HFFc6 (cell line): Measurements from ENCODE around the gene PLEKHH1. TPM values are rescaled to one million over a fixed set of nuclear protein-coding genes. Genes with fewer than 3 reads are reported as not detected.

ENCODE experiments used
- DNase-seq: peaks from one replicate; pipeline ENCODE4 v3.0.0-alpha.2; 2018
- H3K27ac Mint-ChIP-seq: 2 replicates; pipeline ENCODE4 v1.8.0; 2020; ENCODE audit warnings: mild to moderate bottlenecking, mixed read lengths
- H3K27me3 Mint-ChIP-seq: 2 replicates; pipeline ENCODE4 v1.8.0; 2021; ENCODE audit warnings: mild to moderate bottlenecking, moderate library complexity, mixed read lengths; ENCODE audit not compliant: insufficient read depth
- H3K36me3 Mint-ChIP-seq: 2 replicates; pipeline ENCODE4 v1.8.0; 2021; ENCODE audit warnings: low read depth, mixed read lengths
- H3K4me1 Mint-ChIP-seq: 2 replicates; pipeline ENCODE4 v1.8.0; 2020; ENCODE audit warnings: low read depth, mixed read lengths
- H3K4me3 Mint-ChIP-seq: 2 replicates; pipeline ENCODE4 v1.8.0; 2020; ENCODE audit warnings: mild to moderate bottlenecking, moderate library complexity, mixed read lengths
- H3K9me3 Mint-ChIP-seq: 2 replicates; pipeline ENCODE4 v1.8.0; 2020; ENCODE audit warnings: mild to moderate bottlenecking, mixed read lengths
- CTCF ChIP-seq: fragments of 200-600 bp; sonication (generic); IDR thresholded peaks from 2 replicates; pipeline ENCODE4 v1.5.0; 2021; ENCODE audit warnings: antibody characterized with exemption, mild to moderate bottlenecking
- total RNA-seq, 6 experiments: library from RNA; stranded (reverse); fragmentation: NEBNext Ultra II Directional; extraction: Animal tissue kit (Norgen Biotek cat#: 25700); gene quantifications; 2 replicates in 1 of 6; 3 replicates in 5 of 6; pipeline ENCODE4 v1.2.3, GENCODE V29; 2021

Gene PLEKHH1
- total RNA-seq, 6 experiments from 2014 or later = 0.10 to 0.28 (median 0.19) TPM

- peaks cover 58% of the 10 kb centered on the region for H3K27me3 Mint-ChIP-seq
- no peak overlapping the region for H3K27ac Mint-ChIP-seq
- TF ChIP-seq CTCF = no peak
- peaks cover 3% of the 10 kb centered on the region for H3K4me1 Mint-ChIP-seq
- no peak for DNase-seq
- H3K9me3 Mint-ChIP-seq = no peaks in the 10 kb centered on the region
- no peak overlapping the region for H3K4me3 Mint-ChIP-seq
- no peaks in the 10 kb centered on the region for H3K36me3 Mint-ChIP-seq
Observed at GRCh38 chr14:67551940-67552339, 18.9 kb downstream of the PLEKHH1 start.

- no peak overlapping the region for H3K27ac Mint-ChIP-seq
- no peak overlapping the region for H3K4me3 Mint-ChIP-seq
- no peak for DNase-seq
- no peak for TF ChIP-seq CTCF
- H3K9me3 Mint-ChIP-seq = no peaks in the 10 kb centered on the region
- H3K4me1 Mint-ChIP-seq = peaks cover 9% of the 10 kb centered on the region
- H3K27me3 Mint-ChIP-seq = peaks cover 48% of the 10 kb centered on the region
- H3K36me3 Mint-ChIP-seq = no peaks in the 10 kb centered on the region
Observed at GRCh38 chr14:67553547-67553946, 20.5 kb downstream of the PLEKHH1 start.

- Mint-ChIP-seq H3K9me3 (no peaks in the 10 kb centered on the region), H3K27me3 (peaks cover 44% of the 10 kb centered on the region), H3K36me3 (no peaks in the 10 kb centered on the region), H3K27ac (no peak overlapping the region), H3K4me3 (no peak overlapping the region), H3K4me1 (peaks cover 9% of the 10 kb centered on the region)
- TF ChIP-seq CTCF = no peak
- DNase-seq = no peak
Observed at GRCh38 chr14:67554341-67554740, 21.3 kb downstream of the PLEKHH1 start.

GRCh38 chr14:67555518-67556090, 22.5 kb downstream of the PLEKHH1 start:
- Mint-ChIP-seq H3K9me3 (no peaks in the 10 kb centered on the region), H3K36me3 (no peaks in the 10 kb centered on the region), H3K27me3 (peaks cover 36% of the 10 kb centered on the region), H3K4me3 (no peak overlapping the region), H3K27ac (no peak overlapping the region), H3K4me1 (peaks cover 9% of the 10 kb centered on the region)
- DNase-seq = no peak
- TF ChIP-seq CTCF = no peak

GRCh38 chr14:67556671-67557070, 23.6 kb downstream of the PLEKHH1 start:
- DNase-seq = no peak
- H3K4me3 Mint-ChIP-seq = no peak overlapping the region

More at GRCh38 chr14:67556671-67557070, 23.6 kb downstream of the PLEKHH1 start:
- H3K36me3 Mint-ChIP-seq = no peaks in the 10 kb centered on the region
- peaks cover 9% of the 10 kb centered on the region for H3K4me1 Mint-ChIP-seq
- no peak for TF ChIP-seq CTCF
- no peak overlapping the region for H3K27ac Mint-ChIP-seq
- H3K27me3 Mint-ChIP-seq = peaks cover 36% of the 10 kb centered on the region
- no peaks in the 10 kb centered on the region for H3K9me3 Mint-ChIP-seq
